HEK293 (cell line): Measurements from ENCODE around the gene MGLL.

Source experiments
- CTCF ChIA-PET: fragments of 350-600 bp; formaldehyde crosslinking; extraction: SDS; loops from one replicate; lab custom pipeline; 2021; ENCODE audit warnings: antibody characterized with exemption; lab: Yijun Ruan, JAX
- POLR2A ChIA-PET: fragments of 300-600 bp; formaldehyde crosslinking; extraction: SDS; loops from one replicate; lab custom pipeline; 2020; ENCODE audit warnings: antibody characterized with exemption, inconsistent platforms; lab: Yijun Ruan, JAX
- H3K27ac ChIP-seq: fragments of 200-500 bp; sonication (Bioruptor generic); 2 replicates; pipeline ENCODE4 v1.5.1; 2014; ENCODE audit warnings: low read depth, low read length, control low read depth, inconsistent platforms; ENCODE audit errors: extremely low read depth
- H3K36me3 ChIP-seq, 2 experiments: fragments of 200-500 bp in 1 of 2; sonication (Bioruptor generic) in 1 of 2; 1 replicate in 1 of 2; 2 replicates in 1 of 2; pipeline ENCODE4 v1.5.1; 2014 to 2017; ENCODE audit warnings: inconsistent platforms in 2 of 2, low read length in 2 of 2; ENCODE audit not compliant: control insufficient read depth in 2 of 2, insufficient read depth in 1 of 2
- H3K4me1 ChIP-seq: fragments of 200-500 bp; sonication (Bioruptor generic); 2 replicates; pipeline ENCODE4 v1.5.1; 2014; ENCODE audit warnings: mild to moderate bottlenecking, low read length, inconsistent platforms; ENCODE audit not compliant: control insufficient read depth, insufficient read depth
- H3K4me3 ChIP-seq: 2 replicates; pipeline ENCODE4 v1.5.1; 2011; ENCODE audit warnings: low read depth, mild to moderate bottlenecking, control low read depth, low read length, moderate library complexity
- H3K9me3 ChIP-seq: fragments of 200-500 bp; sonication (Bioruptor generic); 2 replicates; pipeline ENCODE4 v1.5.1; 2014; ENCODE audit warnings: low read depth, low read length, inconsistent platforms; ENCODE audit not compliant: control insufficient read depth, insufficient read depth
- HOXC10 ChIP-seq: sonication (generic); formaldehyde crosslinking; IDR thresholded peaks from 2 replicates; pipeline ENCODE4 v1.8.1; 2023; ENCODE audit warnings: mild to moderate bottlenecking, missing genetic modification reagents
- KLF7 ChIP-seq: fragments of 450-650 bp; formaldehyde crosslinking; IDR thresholded peaks from 2 replicates; pipeline ENCODE4 v1.5.1; 2016; ENCODE audit warnings: missing biosample characterization, missing genetic modification characterization, borderline replicate concordance
- WT1 ChIP-seq: fragments of 450-650 bp; formaldehyde crosslinking; IDR thresholded peaks from 2 replicates; pipeline ENCODE4 v1.5.1; 2016; ENCODE audit warnings: missing biosample characterization, missing genetic modification characterization
- ZBTB1 ChIP-seq: fragments of 450-650 bp; formaldehyde crosslinking; IDR thresholded peaks from 2 replicates; pipeline ENCODE4 v1.5.1; 2016; ENCODE audit warnings: missing biosample characterization, missing genetic modification characterization
- ZBTB48 ChIP-seq: fragments of 450-650 bp; formaldehyde crosslinking; IDR thresholded peaks from 2 replicates; pipeline ENCODE4 v1.5.1; 2016; ENCODE audit warnings: missing biosample characterization, missing genetic modification characterization
- ZNF10 ChIP-seq: fragments of 450-650 bp; formaldehyde crosslinking; IDR thresholded peaks from 2 replicates; pipeline ENCODE4 v1.5.1; 2017; ENCODE audit warnings: missing biosample characterization, missing genetic modification characterization
- ZNF133 ChIP-seq: fragments of 450-650 bp; formaldehyde crosslinking; IDR thresholded peaks from 2 replicates; pipeline ENCODE4 v1.5.1; 2016; ENCODE audit warnings: missing biosample characterization, missing genetic modification characterization
- ZNF155 ChIP-seq: fragments of 450-650 bp; formaldehyde crosslinking; IDR thresholded peaks from 2 replicates; pipeline ENCODE4 v1.5.1; 2016; ENCODE audit warnings: missing biosample characterization, missing genetic modification characterization
- ZNF169 ChIP-seq: fragments of 450-650 bp; formaldehyde crosslinking; IDR thresholded peaks from 2 replicates; pipeline ENCODE4 v1.5.1; 2016; ENCODE audit warnings: missing biosample characterization, missing genetic modification characterization
- ZNF214 ChIP-seq: fragments of 450-650 bp; formaldehyde crosslinking; IDR thresholded peaks from 2 replicates; pipeline ENCODE4 v1.5.1; 2017; ENCODE audit warnings: missing biosample characterization, mild to moderate bottlenecking, missing genetic modification characterization, borderline replicate concordance
- ZNF24 ChIP-seq: fragments of 450-650 bp; formaldehyde crosslinking; IDR thresholded peaks from 2 replicates; pipeline ENCODE4 v1.5.1; 2016; ENCODE audit warnings: missing biosample characterization, missing genetic modification characterization
- ZNF324 ChIP-seq: fragments of 450-650 bp; formaldehyde crosslinking; IDR thresholded peaks from 2 replicates; pipeline ENCODE4 v1.5.1; 2016; ENCODE audit warnings: missing biosample characterization, missing genetic modification characterization
- ZNF362 ChIP-seq: fragments of 450-650 bp; formaldehyde crosslinking; IDR thresholded peaks from 2 replicates; pipeline ENCODE4 v1.5.1; 2016; ENCODE audit warnings: missing biosample characterization, missing genetic modification characterization
- ZNF426 ChIP-seq: fragments of 450-650 bp; formaldehyde crosslinking; IDR thresholded peaks from 2 replicates; pipeline ENCODE4 v1.5.1; 2017; ENCODE audit warnings: missing biosample characterization, missing genetic modification characterization, mild to moderate bottlenecking, inconsistent platforms, moderate library complexity
- ZNF48 ChIP-seq: fragments of 450-650 bp; formaldehyde crosslinking; IDR thresholded peaks from 2 replicates; pipeline ENCODE4 v1.5.1; 2016; ENCODE audit warnings: missing biosample characterization, missing genetic modification characterization
- ZNF488 ChIP-seq: fragments of 450-650 bp; formaldehyde crosslinking; IDR thresholded peaks from 2 replicates; pipeline ENCODE4 v1.5.1; 2016; ENCODE audit warnings: missing biosample characterization, missing genetic modification characterization
- ZNF555 ChIP-seq: fragments of 450-650 bp; formaldehyde crosslinking; conservative IDR thresholded peaks from 2 replicates; pipeline ENCODE4 v1.5.1; 2017; ENCODE audit warnings: missing biosample characterization, mild to moderate bottlenecking, missing genetic modification characterization, inconsistent platforms
- ZNF585B ChIP-seq: fragments of 450-650 bp; formaldehyde crosslinking; IDR thresholded peaks from 2 replicates; pipeline ENCODE4 v1.5.1; 2016; ENCODE audit warnings: missing biosample characterization, missing genetic modification characterization
- ZNF707 ChIP-seq: fragments of 450-650 bp; formaldehyde crosslinking; IDR thresholded peaks from 2 replicates; pipeline ENCODE4 v1.5.1; 2016; ENCODE audit warnings: missing biosample characterization, missing genetic modification characterization
- ZNF777 ChIP-seq: fragments of 450-650 bp; formaldehyde crosslinking; IDR thresholded peaks from 2 replicates; pipeline ENCODE4 v1.5.1; 2017; ENCODE audit warnings: missing biosample characterization, missing genetic modification characterization, borderline replicate concordance
- ZSCAN23 ChIP-seq: fragments of 450-650 bp; formaldehyde crosslinking; IDR thresholded peaks from 2 replicates; pipeline ENCODE4 v1.5.1; 2016; ENCODE audit warnings: missing biosample characterization, missing genetic modification characterization
- TF ChIP-seq, protein P1 (sequence below): fragments of 450-650 bp; formaldehyde crosslinking; IDR thresholded peaks from 2 replicates; pipeline ENCODE4 v1.5.1; 2017; ENCODE audit warnings: missing biosample characterization, missing genetic modification characterization
- TF ChIP-seq, protein P2 (sequence below): fragments of 450-650 bp; IDR thresholded peaks from 2 replicates; pipeline ENCODE4 v1.5.1; 2018; ENCODE audit warnings: missing biosample characterization, mild to moderate bottlenecking, missing genetic modification characterization
- TF ChIP-seq, protein P3 (sequence below): fragments of 450-650 bp; formaldehyde crosslinking; IDR thresholded peaks from 2 replicates; pipeline ENCODE4 v1.5.1; 2016; ENCODE audit warnings: missing biosample characterization, missing genetic modification characterization
- TF ChIP-seq, protein P4 (sequence below): fragments of 450-650 bp; formaldehyde crosslinking; IDR thresholded peaks from 2 replicates; pipeline ENCODE4 v1.5.1; 2016; ENCODE audit warnings: missing biosample characterization, missing genetic modification characterization

MGLL gene

GRCh38 chr3:127760791-127761440 is 61.4 kb downstream of the MGLL start:
- POLR2A ChIA-PET, result no interaction called here
- no peak overlapping the region for H3K27ac ChIP-seq

DNA sequence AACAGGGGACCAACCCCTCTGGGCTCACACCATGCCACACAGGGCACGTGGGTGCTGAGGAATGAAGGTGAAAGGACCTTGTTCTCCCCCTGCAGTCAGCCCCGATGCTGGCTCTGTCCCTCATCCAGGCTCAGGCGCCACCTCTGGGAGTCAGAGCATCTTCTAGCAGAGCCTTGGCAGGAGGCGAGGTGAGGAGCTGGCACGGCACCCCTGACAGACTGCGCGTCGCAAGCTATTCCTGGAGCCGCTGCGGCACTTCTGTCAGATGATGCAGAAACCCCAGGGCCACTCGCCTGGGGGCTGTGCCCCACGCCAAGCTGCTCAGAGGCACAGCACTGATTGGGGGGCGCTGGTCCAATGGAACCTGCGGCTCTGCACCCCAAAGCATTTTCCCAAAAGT is 62.0 kb downstream of the MGLL start:
- no peaks in the 10 kb centered on the region for H3K9me3 ChIP-seq
- TF ChIP-seq WT1 (tag by site-specific recombination), result no peak
- no peak for TF ChIP-seq ZNF324
- TF ChIP-seq ZNF777 (tag by site-specific recombination), result no peak
- no peak for TF ChIP-seq ZNF10 (tag by site-specific recombination)
- TF ChIP-seq ZNF24, result no peak
- TF ChIP-seq, protein P1, sequence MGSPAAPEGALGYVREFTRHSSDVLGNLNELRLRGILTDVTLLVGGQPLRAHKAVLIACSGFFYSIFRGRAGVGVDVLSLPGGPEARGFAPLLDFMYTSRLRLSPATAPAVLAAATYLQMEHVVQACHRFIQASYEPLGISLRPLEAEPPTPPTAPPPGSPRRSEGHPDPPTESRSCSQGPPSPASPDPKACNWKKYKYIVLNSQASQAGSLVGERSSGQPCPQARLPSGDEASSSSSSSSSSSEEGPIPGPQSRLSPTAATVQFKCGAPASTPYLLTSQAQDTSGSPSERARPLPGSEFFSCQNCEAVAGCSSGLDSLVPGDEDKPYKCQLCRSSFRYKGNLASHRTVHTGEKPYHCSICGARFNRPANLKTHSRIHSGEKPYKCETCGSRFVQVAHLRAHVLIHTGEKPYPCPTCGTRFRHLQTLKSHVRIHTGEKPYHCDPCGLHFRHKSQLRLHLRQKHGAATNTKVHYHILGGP (tag by site-specific recombination), result no peak
- no peak for TF ChIP-seq ZNF707 (tag by site-specific recombination)
- no peak for TF ChIP-seq KLF7 (tag by site-specific recombination)
- no peak for TF ChIP-seq ZNF362 (tag by site-specific recombination)
- TF ChIP-seq ZSCAN23, result no peak
- no peak for TF ChIP-seq ZNF214 (tag by site-specific recombination)
- no peak for TF ChIP-seq ZNF169 (tag by site-specific recombination)
- no peak for TF ChIP-seq ZNF48 (tag by site-specific recombination)
- TF ChIP-seq ZBTB48 (tag by site-specific recombination), result no peak
- TF ChIP-seq ZNF585B (tag by site-specific recombination), result no peak
- ChIA-PET POLR2A (no interaction called here), CTCF (interaction anchor here (1.0 kb wide), 1 partner anchor 64 kb away, joined by 3 read pairs; no protein-coding TSS in a partner anchor)
- H3K4me1 ChIP-seq, result no peaks in the 10 kb centered on the region
- no peak overlapping the region for H3K4me3 ChIP-seq
- H3K27ac ChIP-seq, result no peak overlapping the region
- H3K36me3 ChIP-seq, result no peaks in the 10 kb centered on the region

More at GRCh38 chr3:127760791-127761440, 61.4 kb downstream of the MGLL start:
- CTCF ChIA-PET, result no interaction called here
- Histone ChIP-seq H3K4me3 (no peak overlapping the region), H3K9me3 (no peaks in the 10 kb centered on the region), H3K4me1 (no peaks in the 10 kb centered on the region), H3K36me3 (no peaks in the 10 kb centered on the region)
- TF ChIP-seq ZNF426 (no peak), ZNF155 (no peak), ZNF133 (tag by site-specific recombination) (no peak), ZNF324 (no peak), ZBTB1 (tag by site-specific recombination) (no peak), HOXC10 (CRISPR knock-in tag) (no peak), ZNF488 (tag by site-specific recombination) (no peak), ZNF555 (tag by site-specific recombination) (no peak)
- TF ChIP-seq, protein P2, sequence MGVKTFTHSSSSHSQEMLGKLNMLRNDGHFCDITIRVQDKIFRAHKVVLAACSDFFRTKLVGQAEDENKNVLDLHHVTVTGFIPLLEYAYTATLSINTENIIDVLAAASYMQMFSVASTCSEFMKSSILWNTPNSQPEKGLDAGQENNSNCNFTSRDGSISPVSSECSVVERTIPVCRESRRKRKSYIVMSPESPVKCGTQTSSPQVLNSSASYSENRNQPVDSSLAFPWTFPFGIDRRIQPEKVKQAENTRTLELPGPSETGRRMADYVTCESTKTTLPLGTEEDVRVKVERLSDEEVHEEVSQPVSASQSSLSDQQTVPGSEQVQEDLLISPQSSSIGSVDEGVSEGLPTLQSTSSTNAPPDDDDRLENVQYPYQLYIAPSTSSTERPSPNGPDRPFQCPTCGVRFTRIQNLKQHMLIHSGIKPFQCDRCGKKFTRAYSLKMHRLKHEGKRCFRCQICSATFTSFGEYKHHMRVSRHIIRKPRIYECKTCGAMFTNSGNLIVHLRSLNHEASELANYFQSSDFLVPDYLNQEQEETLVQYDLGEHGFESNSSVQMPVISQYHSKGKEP (tag by site-specific recombination), result no peak
- TF ChIP-seq, protein P3, sequence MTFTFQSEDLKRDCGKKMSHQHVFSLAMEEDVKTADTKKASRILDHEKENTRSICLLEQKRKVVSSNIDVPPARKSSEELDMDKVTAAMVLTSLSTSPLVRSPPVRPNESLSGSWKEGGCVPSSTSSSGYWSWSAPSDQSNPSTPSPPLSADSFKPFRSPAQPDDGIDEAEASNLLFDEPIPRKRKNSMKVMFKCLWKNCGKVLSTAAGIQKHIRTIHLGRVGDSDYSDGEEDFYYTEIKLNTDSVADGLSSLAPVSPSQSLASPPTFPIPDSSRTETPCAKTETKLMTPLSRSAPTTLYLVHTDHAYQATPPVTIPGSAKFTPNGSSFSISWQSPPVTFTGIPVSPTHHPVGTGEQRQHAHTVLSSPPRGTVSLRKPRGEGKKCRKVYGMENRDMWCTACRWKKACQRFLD, result no peak
- TF ChIP-seq, protein P4, sequence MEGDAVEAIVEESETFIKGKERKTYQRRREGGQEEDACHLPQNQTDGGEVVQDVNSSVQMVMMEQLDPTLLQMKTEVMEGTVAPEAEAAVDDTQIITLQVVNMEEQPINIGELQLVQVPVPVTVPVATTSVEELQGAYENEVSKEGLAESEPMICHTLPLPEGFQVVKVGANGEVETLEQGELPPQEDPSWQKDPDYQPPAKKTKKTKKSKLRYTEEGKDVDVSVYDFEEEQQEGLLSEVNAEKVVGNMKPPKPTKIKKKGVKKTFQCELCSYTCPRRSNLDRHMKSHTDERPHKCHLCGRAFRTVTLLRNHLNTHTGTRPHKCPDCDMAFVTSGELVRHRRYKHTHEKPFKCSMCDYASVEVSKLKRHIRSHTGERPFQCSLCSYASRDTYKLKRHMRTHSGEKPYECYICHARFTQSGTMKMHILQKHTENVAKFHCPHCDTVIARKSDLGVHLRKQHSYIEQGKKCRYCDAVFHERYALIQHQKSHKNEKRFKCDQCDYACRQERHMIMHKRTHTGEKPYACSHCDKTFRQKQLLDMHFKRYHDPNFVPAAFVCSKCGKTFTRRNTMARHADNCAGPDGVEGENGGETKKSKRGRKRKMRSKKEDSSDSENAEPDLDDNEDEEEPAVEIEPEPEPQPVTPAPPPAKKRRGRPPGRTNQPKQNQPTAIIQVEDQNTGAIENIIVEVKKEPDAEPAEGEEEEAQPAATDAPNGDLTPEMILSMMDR (tag by site-specific recombination), result no peak
